Measurements from ENCODE around the gene SETX.

GRCh38 chr9:132283165-132283564 lies 71.6 kb downstream of the SETX start:
- TF ChIP-seq POLR2A (IDR thresholded peaks at IDR 0.05; ENCODE audit: low read length) (no peak), GATA1 (IDR thresholded peaks at IDR 0.05; ENCODE audit: low read depth, low read length) (no peak)

Data from erythroblast (primary cell).